Progenitor cell of endocrine pancreas (in vitro differentiated cells): ENCODE measurements around the gene MICAL1. TPM values are rescaled to one million over a fixed set of nuclear protein-coding genes. Genes with fewer than 3 reads are reported as not detected.

Source experiments
- DNase-seq: peaks from one replicate; pipeline ENCODE4 v3.0.0; 2021; ENCODE audit warnings: low spot score; ENCODE audit not compliant: unreplicated experiment
- H3K27ac Mint-ChIP-seq: 2 replicates; pipeline ENCODE4 v1.8.0; 2021; ENCODE audit warnings: mild to moderate bottlenecking, moderate library complexity, mixed read lengths
- H3K27me3 Mint-ChIP-seq: 2 replicates; pipeline ENCODE4 v1.8.0; 2021; ENCODE audit warnings: mixed read lengths
- H3K36me3 Mint-ChIP-seq: 2 replicates; pipeline ENCODE4 v1.8.0; 2022; ENCODE audit warnings: mixed read lengths; ENCODE audit not compliant: insufficient read depth
- H3K4me1 Mint-ChIP-seq: 2 replicates; pipeline ENCODE4 v1.8.0; 2021; ENCODE audit warnings: low read depth, mixed read lengths
- H3K4me3 Mint-ChIP-seq: 2 replicates; pipeline ENCODE4 v1.8.0; 2021; ENCODE audit warnings: low read depth, mild to moderate bottlenecking, moderate library complexity, mixed read lengths
- H3K9me3 Mint-ChIP-seq: 2 replicates; pipeline ENCODE4 v1.8.0; 2021; ENCODE audit warnings: low read depth, mixed read lengths
- total RNA-seq: library from RNA; stranded (reverse); gene quantifications from 2 replicates; pipeline ENCODE4 v1.2.1, GENCODE V29; 2021
- TF ChIP-seq, protein P1 (sequence below): fragments of 200-600 bp; sonication (generic); IDR thresholded peaks from one replicate; pipeline ENCODE4 v1.5.0; 2021; ENCODE audit warnings: antibody characterized with exemption, mild to moderate bottlenecking; ENCODE audit not compliant: unreplicated experiment

Gene MICAL1
- total RNA-seq, 1 donor from 2014 or later, result 101 TPM

GRCh38 chr6:109480993-109481480 lies 25.5 kb upstream of the MICAL1 start:
- DNase-seq, result no peak
- H3K4me1 Mint-ChIP-seq, result peaks cover 47% of the 10 kb centered on the region
- peak overlapping the region; percentile 94 for H3K4me3 Mint-ChIP-seq
- H3K9me3 Mint-ChIP-seq, result no peaks in the 10 kb centered on the region
- TF ChIP-seq, protein P1, sequence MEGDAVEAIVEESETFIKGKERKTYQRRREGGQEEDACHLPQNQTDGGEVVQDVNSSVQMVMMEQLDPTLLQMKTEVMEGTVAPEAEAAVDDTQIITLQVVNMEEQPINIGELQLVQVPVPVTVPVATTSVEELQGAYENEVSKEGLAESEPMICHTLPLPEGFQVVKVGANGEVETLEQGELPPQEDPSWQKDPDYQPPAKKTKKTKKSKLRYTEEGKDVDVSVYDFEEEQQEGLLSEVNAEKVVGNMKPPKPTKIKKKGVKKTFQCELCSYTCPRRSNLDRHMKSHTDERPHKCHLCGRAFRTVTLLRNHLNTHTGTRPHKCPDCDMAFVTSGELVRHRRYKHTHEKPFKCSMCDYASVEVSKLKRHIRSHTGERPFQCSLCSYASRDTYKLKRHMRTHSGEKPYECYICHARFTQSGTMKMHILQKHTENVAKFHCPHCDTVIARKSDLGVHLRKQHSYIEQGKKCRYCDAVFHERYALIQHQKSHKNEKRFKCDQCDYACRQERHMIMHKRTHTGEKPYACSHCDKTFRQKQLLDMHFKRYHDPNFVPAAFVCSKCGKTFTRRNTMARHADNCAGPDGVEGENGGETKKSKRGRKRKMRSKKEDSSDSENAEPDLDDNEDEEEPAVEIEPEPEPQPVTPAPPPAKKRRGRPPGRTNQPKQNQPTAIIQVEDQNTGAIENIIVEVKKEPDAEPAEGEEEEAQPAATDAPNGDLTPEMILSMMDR, result no peak
- H3K36me3 Mint-ChIP-seq, result peaks cover 19% of the 10 kb centered on the region
- H3K27ac Mint-ChIP-seq, result no peak overlapping the region
- H3K27me3 Mint-ChIP-seq, result peaks cover 17% of the 10 kb centered on the region

DNA sequence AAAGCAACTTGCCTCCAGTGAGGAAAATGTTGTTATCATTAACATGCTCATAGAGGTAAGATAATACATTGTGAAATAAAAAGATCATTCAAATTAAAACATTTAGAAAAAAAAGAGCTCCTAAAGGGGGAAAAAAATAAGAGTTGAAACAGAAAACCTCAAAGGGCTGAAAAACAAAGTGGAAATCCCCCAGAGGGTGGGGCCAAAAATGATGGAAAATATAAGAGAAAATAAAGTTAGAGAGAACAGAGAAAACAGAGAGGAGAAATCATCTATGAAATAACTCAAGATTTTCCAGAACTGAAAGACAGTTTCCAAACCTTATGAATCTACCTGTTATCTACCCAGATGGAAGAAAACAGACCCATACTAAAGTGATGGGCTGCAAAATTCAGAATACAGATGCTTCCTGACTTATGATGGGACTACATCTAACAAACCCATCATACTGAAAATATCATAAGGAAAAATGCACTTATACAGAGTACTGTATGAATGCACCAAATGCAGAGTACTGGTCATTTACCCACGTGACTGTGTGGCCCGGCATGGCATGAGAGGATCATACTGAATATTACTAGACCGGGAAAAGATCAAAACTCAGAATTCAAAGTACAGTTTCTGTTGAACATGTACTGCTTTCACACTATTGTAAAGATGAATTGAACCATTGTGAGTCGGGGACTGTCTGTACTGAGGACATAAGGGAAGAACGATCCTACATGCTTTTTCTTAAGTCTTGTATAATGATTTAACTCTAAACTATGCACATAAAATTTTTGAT lies 23.5 kb upstream of the MICAL1 start:
- Mint-ChIP-seq H3K27ac (peak overlapping the region; percentile 97), H3K27me3 (peaks cover 4% of the 10 kb centered on the region), H3K4me3 (peak overlapping the region; percentile 45), H3K9me3 (no peaks in the 10 kb centered on the region), H3K36me3 (peaks cover 31% of the 10 kb centered on the region), H3K4me1 (peaks cover 54% of the 10 kb centered on the region)
- DNase-seq, result no peak
- TF ChIP-seq, protein P1, result no peak

DNA sequence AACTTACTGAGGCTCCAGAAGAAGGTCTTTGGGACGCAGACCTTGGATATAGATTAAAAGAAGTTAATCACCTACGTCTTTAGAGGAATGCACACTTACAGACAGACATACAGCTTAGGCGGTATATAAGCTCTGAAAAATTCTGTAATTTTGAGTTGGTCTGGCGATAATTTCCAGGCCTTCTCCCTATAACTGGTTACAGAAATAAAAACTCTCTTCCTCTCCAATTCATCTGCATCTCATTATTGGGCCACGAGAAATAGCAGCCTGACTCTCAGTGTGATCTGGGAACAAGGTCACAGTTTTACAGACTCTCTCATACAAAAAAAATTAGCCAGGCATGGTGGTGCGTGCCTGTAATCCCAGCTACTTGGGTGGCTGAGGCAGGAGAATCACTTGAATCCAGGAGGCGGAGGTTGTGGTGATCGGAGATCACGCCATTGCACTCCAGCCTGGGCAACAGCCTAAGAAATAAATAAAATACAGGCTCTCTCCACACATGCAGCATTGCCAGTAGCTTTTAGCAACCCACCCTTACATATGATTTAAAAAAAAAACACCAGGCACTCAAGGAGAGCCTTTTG lies 22.7 kb upstream of the MICAL1 start:
- peak overlapping the region; percentile 97 for H3K27ac Mint-ChIP-seq
- no peaks in the 10 kb centered on the region for H3K27me3 Mint-ChIP-seq
- no peak for DNase-seq
- no peaks in the 10 kb centered on the region for H3K9me3 Mint-ChIP-seq
- TF ChIP-seq, protein P1, result no peak
- peak overlapping the region; percentile 45 for H3K4me3 Mint-ChIP-seq
- H3K36me3 Mint-ChIP-seq, result peaks cover 34% of the 10 kb centered on the region
- peaks cover 54% of the 10 kb centered on the region for H3K4me1 Mint-ChIP-seq

- Mint-ChIP-seq H3K36me3 (peaks cover 38% of the 10 kb centered on the region), H3K4me3 (peak overlapping the region; percentile 45), H3K27ac (peak overlapping the region; percentile 97), H3K27me3 (no peaks in the 10 kb centered on the region), H3K9me3 (no peaks in the 10 kb centered on the region), H3K4me1 (peaks cover 54% of the 10 kb centered on the region)
- TF ChIP-seq, protein P1, result no peak
- no peak for DNase-seq
Observed at GRCh38 chr6:109477725-109478124, 22.2 kb upstream of the MICAL1 start.

GRCh38 chr6:109477184-109477583 lies 21.6 kb upstream of the MICAL1 start:
- Mint-ChIP-seq H3K27me3 (no peaks in the 10 kb centered on the region), H3K4me3 (peak overlapping the region; percentile 45), H3K36me3 (peaks cover 41% of the 10 kb centered on the region), H3K9me3 (no peaks in the 10 kb centered on the region), H3K4me1 (peaks cover 52% of the 10 kb centered on the region), H3K27ac (peak overlapping the region; percentile 97)
- DNase-seq, result no peak
- TF ChIP-seq, protein P1, result no peak
